Measurements from ENCODE around the gene SLC7A1. TPM values are rescaled to one million over a fixed set of nuclear protein-coding genes. Genes with fewer than 3 reads are reported as not detected.

SLC7A1 gene
- total RNA-seq, 1 donor from 2014 or later: 20.0 TPM

DNA sequence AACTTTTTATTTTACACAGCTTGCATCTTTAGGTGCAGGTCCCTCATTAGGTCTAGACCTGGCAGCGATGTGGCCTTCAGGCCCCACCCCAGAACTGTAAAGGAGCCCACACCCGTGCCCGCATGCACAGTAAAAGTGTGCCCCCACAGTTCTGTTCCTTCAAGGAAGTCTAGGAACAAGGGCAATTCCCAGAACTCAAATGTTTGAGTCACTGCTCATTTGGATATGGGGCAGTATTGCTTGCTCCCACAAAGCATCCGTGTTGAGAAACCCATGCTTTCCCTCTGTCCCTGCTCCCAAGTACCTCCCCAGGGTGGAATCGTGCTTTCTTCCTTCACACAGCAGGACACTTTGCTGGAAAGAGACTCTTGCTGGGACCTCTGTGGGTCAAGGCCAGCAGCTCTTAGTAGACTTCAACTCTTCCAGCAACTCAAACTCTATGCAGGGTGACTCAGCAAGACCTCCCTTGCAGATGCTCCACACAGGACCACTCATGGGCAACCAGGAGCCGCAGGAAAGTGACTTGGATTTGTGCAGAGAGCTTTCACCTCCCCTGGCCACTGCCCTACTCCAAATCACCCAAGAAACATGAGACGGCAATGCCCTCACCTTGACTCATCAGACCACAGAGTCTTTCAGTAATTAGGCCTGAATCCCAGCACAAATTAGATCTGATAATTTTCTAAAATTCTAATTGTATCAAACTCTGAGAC is 12.3 kb downstream of the SLC7A1 start:
- H3K27me3 Mint-ChIP-seq (ENCODE audit: low read depth): no peaks in the 10 kb centered on the region
- H3K4me3 Mint-ChIP-seq: no peak overlapping the region
- TF ChIP-seq, protein P1, sequence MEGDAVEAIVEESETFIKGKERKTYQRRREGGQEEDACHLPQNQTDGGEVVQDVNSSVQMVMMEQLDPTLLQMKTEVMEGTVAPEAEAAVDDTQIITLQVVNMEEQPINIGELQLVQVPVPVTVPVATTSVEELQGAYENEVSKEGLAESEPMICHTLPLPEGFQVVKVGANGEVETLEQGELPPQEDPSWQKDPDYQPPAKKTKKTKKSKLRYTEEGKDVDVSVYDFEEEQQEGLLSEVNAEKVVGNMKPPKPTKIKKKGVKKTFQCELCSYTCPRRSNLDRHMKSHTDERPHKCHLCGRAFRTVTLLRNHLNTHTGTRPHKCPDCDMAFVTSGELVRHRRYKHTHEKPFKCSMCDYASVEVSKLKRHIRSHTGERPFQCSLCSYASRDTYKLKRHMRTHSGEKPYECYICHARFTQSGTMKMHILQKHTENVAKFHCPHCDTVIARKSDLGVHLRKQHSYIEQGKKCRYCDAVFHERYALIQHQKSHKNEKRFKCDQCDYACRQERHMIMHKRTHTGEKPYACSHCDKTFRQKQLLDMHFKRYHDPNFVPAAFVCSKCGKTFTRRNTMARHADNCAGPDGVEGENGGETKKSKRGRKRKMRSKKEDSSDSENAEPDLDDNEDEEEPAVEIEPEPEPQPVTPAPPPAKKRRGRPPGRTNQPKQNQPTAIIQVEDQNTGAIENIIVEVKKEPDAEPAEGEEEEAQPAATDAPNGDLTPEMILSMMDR (IDR thresholded peaks at IDR 0.05; ENCODE audit: unreplicated experiment): no peak
- peaks cover 6% of the 10 kb centered on the region for H3K36me3 Mint-ChIP-seq
- H3K4me1 Mint-ChIP-seq: no peaks in the 10 kb centered on the region
- no peaks in the 10 kb centered on the region for H3K9me3 Mint-ChIP-seq
- no peak for DNase-seq (ENCODE audit: low spot score in 2 of 2, unreplicated experiment in 2 of 2)
- no peak overlapping the region for H3K27ac Mint-ChIP-seq

DNA sequence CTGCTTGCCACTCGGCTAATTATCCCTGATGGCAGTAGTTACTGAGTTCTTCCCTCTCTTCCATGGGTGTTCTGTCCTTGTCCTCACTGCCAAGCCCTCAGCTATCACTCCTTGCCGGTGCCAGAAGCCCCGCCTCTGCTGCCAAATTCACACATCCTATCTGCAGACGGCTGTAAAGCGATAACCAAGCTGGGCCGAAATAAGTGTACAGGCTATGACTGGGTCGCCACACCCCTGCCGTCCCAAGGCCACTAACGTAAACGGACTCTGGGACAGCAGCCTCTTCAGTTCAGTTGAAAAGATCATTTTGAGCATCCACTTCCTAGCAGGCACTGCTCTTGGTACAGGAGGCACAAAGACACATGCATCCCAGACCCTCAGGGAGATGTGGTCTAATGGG is 13.3 kb downstream of the SLC7A1 start:
- TF ChIP-seq, protein P1 (IDR thresholded peaks at IDR 0.05; ENCODE audit: unreplicated experiment): no peak
- no peaks in the 10 kb centered on the region for H3K4me1 Mint-ChIP-seq
- H3K9me3 Mint-ChIP-seq: no peaks in the 10 kb centered on the region
- no peak overlapping the region for H3K4me3 Mint-ChIP-seq
- no peaks in the 10 kb centered on the region for H3K27me3 Mint-ChIP-seq (ENCODE audit: low read depth)
- no peak for DNase-seq (ENCODE audit: low spot score in 2 of 2, unreplicated experiment in 2 of 2)
- no peak overlapping the region for H3K27ac Mint-ChIP-seq
- H3K36me3 Mint-ChIP-seq: peaks cover 11% of the 10 kb centered on the region

DNA sequence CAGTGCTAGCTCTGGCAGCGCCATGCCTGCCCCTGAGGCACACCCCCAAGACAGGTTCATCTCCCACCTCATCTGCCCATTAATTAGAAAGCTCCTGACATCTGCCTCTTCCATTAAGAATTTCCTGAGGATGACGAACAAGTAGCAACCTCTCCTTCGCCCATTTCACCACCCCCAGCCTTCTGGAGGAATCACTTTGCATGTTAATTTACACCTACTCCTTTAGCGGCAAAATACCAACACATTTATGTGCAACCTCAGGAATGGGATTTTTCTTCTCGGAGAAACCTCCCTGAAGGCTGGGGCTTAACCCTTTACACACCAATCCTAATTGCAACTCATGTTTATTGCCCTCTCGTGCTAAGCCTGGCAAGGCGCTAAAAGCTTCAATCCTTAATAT is 13.8 kb downstream of the SLC7A1 start:
- Mint-ChIP-seq H3K4me1 (no peaks in the 10 kb centered on the region), H3K36me3 (peaks cover 8% of the 10 kb centered on the region), H3K27ac (no peak overlapping the region), H3K4me3 (no peak overlapping the region), H3K27me3 (ENCODE audit: low read depth) (no peaks in the 10 kb centered on the region), H3K9me3 (no peaks in the 10 kb centered on the region)
- TF ChIP-seq, protein P1 (IDR thresholded peaks at IDR 0.05; ENCODE audit: unreplicated experiment): no peak
- no peak for DNase-seq (ENCODE audit: low spot score in 2 of 2, unreplicated experiment in 2 of 2)

DNA sequence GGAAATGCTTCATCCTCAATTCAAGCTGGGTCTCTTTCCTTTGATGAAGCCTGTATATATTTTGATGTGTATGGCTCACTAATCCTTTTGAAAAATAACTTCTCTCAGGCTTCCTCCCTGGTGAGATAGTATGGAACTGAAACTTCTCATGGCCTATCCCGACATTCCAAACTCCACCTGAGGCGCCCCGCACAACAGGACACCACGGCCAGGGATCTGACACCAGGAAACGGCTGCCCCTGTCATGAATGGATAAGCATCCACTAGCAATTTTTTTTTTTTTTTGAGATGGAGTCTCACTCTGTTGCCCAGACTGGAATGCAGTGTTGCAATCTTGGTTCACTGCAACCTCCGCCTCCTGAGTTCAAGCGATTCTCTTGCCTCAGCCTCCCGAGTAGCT is 16.4 kb downstream of the SLC7A1 start:
- no peak overlapping the region for H3K27ac Mint-ChIP-seq
- no peak overlapping the region for H3K4me3 Mint-ChIP-seq
- TF ChIP-seq, protein P1 (IDR thresholded peaks at IDR 0.05; ENCODE audit: unreplicated experiment): no peak
- H3K9me3 Mint-ChIP-seq: no peaks in the 10 kb centered on the region
- no peak for DNase-seq (ENCODE audit: low spot score in 2 of 2, unreplicated experiment in 2 of 2)
- peaks cover 7% of the 10 kb centered on the region for H3K36me3 Mint-ChIP-seq
- no peaks in the 10 kb centered on the region for H3K27me3 Mint-ChIP-seq (ENCODE audit: low read depth)
- no peaks in the 10 kb centered on the region for H3K4me1 Mint-ChIP-seq

DNA sequence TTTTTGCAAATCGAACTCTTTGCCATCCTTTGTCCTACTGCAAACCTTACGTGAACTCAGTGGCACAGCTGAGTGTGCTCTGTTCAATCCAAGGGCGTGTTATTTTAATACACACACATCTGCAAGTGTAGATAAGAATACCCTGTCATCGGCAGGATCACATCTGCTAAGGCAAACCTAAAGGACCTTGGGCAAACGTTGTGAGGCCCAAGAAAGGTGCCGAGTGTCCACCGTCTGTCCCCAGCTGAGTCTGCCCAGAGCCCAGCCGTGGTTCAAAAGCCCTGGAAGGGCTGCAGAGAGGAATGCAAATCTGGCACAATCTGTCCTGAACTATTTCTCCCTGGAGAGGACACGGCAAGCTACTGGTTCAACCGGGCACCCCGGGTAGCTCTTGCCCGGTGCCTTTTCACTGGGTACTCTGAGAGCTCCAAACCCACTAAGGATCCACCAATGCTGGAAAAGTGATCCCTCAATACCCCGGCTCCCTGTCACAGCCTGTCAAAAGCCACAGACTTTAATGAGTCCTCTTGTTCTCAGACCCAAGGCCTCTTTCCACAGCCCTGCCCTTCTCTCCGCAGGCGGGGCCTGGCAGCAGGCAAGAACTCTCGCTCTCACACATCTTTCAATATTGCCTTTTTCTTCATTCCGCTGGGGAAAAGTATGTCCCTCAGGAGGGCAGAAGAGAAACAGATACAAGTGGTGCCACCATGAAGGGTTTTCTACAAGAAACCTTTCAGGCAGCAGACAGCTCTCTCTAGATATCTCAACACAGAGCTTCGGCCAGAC is 17.0 kb downstream of the SLC7A1 start:
- peaks cover 7% of the 10 kb centered on the region for H3K36me3 Mint-ChIP-seq
- no peak for DNase-seq (ENCODE audit: low spot score in 2 of 2, unreplicated experiment in 2 of 2)
- no peaks in the 10 kb centered on the region for H3K27me3 Mint-ChIP-seq (ENCODE audit: low read depth)
- no peak overlapping the region for H3K4me3 Mint-ChIP-seq
- H3K9me3 Mint-ChIP-seq: no peaks in the 10 kb centered on the region
- H3K27ac Mint-ChIP-seq: no peak overlapping the region
- TF ChIP-seq, protein P1 (IDR thresholded peaks at IDR 0.05; ENCODE audit: unreplicated experiment): no peak
- H3K4me1 Mint-ChIP-seq: no peaks in the 10 kb centered on the region
